ENCODE data around the gene MBLAC1. TPM values are rescaled to one million over a fixed set of nuclear protein-coding genes. Genes with fewer than 3 reads are reported as not detected.

The MBLAC1 gene
- total and polyA plus RNA-seq, 9 of the 15 experiments (the other 6 are each of a cell fraction or from before 2014, with no cell fraction given): 0.03 to 3.1 (median 0.52) TPM

DNA sequence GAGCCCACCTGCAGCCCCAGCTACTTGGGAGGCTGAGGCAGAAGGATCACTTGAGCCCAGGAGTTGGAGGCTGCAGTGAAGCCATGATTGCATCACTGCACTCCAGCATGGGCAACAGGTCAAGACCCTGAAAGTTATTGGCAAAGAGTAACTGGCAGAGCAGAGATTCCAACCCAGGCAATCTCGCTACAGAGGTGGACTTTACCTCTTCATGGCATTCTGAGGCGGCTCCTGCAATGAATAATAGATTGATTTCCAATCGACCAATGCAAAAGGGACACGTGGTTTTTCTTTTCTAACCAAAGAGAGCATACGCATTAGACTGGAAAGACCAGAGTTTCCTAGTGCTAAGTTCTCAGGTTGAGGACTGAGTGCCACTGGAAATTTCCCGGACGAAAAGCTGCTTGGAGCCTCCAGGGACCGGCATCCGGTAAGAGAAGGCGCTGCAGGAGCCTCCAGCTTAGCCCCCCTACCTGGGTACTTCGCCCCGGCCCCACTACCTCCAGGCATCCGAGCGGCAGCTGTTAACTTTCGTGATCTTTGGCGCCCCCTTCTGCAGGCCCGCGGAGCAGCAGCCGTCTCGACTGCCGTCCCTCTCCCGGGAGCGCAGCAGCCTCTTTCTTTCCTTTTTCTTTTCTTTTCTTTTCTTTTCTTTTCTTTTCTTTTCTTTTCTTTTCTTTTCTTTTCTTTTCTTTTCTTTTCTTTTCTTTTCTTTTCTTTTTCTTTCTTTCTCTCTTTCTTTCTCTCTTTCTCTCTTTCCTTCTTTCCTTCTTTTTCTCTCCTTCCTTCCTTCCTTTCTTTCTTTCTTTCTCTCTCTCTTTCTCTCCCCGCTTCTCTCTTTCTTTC, 4.1 kb downstream of the MBLAC1 start (continued):
- TF ChIP-seq, protein P1, sequence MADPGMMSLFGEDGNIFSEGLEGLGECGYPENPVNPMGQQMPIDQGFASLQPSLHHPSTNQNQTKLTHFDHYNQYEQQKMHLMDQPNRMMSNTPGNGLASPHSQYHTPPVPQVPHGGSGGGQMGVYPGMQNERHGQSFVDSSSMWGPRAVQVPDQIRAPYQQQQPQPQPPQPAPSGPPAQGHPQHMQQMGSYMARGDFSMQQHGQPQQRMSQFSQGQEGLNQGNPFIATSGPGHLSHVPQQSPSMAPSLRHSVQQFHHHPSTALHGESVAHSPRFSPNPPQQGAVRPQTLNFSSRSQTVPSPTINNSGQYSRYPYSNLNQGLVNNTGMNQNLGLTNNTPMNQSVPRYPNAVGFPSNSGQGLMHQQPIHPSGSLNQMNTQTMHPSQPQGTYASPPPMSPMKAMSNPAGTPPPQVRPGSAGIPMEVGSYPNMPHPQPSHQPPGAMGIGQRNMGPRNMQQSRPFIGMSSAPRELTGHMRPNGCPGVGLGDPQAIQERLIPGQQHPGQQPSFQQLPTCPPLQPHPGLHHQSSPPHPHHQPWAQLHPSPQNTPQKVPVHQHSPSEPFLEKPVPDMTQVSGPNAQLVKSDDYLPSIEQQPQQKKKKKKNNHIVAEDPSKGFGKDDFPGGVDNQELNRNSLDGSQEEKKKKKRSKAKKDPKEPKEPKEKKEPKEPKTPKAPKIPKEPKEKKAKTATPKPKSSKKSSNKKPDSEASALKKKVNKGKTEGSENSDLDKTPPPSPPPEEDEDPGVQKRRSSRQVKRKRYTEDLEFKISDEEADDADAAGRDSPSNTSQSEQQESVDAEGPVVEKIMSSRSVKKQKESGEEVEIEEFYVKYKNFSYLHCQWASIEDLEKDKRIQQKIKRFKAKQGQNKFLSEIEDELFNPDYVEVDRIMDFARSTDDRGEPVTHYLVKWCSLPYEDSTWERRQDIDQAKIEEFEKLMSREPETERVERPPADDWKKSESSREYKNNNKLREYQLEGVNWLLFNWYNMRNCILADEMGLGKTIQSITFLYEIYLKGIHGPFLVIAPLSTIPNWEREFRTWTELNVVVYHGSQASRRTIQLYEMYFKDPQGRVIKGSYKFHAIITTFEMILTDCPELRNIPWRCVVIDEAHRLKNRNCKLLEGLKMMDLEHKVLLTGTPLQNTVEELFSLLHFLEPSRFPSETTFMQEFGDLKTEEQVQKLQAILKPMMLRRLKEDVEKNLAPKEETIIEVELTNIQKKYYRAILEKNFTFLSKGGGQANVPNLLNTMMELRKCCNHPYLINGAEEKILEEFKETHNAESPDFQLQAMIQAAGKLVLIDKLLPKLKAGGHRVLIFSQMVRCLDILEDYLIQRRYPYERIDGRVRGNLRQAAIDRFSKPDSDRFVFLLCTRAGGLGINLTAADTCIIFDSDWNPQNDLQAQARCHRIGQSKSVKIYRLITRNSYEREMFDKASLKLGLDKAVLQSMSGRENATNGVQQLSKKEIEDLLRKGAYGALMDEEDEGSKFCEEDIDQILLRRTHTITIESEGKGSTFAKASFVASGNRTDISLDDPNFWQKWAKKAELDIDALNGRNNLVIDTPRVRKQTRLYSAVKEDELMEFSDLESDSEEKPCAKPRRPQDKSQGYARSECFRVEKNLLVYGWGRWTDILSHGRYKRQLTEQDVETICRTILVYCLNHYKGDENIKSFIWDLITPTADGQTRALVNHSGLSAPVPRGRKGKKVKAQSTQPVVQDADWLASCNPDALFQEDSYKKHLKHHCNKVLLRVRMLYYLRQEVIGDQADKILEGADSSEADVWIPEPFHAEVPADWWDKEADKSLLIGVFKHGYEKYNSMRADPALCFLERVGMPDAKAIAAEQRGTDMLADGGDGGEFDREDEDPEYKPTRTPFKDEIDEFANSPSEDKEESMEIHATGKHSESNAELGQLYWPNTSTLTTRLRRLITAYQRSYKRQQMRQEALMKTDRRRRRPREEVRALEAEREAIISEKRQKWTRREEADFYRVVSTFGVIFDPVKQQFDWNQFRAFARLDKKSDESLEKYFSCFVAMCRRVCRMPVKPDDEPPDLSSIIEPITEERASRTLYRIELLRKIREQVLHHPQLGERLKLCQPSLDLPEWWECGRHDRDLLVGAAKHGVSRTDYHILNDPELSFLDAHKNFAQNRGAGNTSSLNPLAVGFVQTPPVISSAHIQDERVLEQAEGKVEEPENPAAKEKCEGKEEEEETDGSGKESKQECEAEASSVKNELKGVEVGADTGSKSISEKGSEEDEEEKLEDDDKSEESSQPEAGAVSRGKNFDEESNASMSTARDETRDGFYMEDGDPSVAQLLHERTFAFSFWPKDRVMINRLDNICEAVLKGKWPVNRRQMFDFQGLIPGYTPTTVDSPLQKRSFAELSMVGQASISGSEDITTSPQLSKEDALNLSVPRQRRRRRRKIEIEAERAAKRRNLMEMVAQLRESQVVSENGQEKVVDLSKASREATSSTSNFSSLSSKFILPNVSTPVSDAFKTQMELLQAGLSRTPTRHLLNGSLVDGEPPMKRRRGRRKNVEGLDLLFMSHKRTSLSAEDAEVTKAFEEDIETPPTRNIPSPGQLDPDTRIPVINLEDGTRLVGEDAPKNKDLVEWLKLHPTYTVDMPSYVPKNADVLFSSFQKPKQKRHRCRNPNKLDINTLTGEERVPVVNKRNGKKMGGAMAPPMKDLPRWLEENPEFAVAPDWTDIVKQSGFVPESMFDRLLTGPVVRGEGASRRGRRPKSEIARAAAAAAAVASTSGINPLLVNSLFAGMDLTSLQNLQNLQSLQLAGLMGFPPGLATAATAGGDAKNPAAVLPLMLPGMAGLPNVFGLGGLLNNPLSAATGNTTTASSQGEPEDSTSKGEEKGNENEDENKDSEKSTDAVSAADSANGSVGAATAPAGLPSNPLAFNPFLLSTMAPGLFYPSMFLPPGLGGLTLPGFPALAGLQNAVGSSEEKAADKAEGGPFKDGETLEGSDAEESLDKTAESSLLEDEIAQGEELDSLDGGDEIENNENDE (IDR thresholded peaks at IDR 0.05; ENCODE audit: low read depth, low read length): no peak
- TF ChIP-seq MTA2 (IDR thresholded peaks at IDR 0.05; ENCODE audit: low read depth): peak; percentile 54; the same call in 1 of the 2 replicates
- no peak for TF ChIP-seq ZNF778 (CRISPR knock-in tag; IDR thresholded peaks at IDR 0.05)
- no peak for TF ChIP-seq ZNF639 (CRISPR knock-in tag; conservative IDR thresholded peaks at IDR 0.05 in 1 of 2, IDR thresholded peaks at IDR 0.05 in 1 of 2)
- TF ChIP-seq ZNF165 (CRISPR knock-in tag; IDR thresholded peaks at IDR 0.05; ENCODE audit: borderline replicate concordance): no peak
- TF ChIP-seq ZNF140 (CRISPR knock-in tag; IDR thresholded peaks at IDR 0.05): no peak
- TF ChIP-seq, protein P2, sequence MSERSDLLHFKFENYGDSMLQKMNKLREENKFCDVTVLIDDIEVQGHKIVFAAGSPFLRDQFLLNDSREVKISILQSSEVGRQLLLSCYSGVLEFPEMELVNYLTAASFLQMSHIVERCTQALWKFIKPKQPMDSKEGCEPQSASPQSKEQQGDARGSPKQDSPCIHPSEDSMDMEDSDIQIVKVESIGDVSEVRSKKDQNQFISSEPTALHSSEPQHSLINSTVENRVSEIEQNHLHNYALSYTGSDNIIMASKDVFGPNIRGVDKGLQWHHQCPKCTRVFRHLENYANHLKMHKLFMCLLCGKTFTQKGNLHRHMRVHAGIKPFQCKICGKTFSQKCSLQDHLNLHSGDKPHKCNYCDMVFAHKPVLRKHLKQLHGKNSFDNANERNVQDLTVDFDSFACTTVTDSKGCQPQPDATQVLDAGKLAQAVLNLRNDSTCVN (CRISPR knock-in tag; IDR thresholded peaks at IDR 0.05): no peak
- peak; percentile 80 for TF ChIP-seq SMC3 (conservative IDR thresholded peaks at IDR 0.05; ENCODE audit: insufficient read depth, low read depth, low read length)
- TF ChIP-seq ID3 (CRISPR knock-in tag; IDR thresholded peaks at IDR 0.05): no peak
- no peak for TF ChIP-seq ID3 (tag; IDR thresholded peaks at IDR 0.05)
- no peak for TF ChIP-seq TRIM28 (IDR thresholded peaks at IDR 0.05)
- no peak for TF ChIP-seq FOS (IDR thresholded peaks at IDR 0.05; ENCODE audit: extremely low read depth, insufficient read length)
